Measurements from ENCODE around the gene HLA-DOA.

The HLA-DOA gene

DNA sequence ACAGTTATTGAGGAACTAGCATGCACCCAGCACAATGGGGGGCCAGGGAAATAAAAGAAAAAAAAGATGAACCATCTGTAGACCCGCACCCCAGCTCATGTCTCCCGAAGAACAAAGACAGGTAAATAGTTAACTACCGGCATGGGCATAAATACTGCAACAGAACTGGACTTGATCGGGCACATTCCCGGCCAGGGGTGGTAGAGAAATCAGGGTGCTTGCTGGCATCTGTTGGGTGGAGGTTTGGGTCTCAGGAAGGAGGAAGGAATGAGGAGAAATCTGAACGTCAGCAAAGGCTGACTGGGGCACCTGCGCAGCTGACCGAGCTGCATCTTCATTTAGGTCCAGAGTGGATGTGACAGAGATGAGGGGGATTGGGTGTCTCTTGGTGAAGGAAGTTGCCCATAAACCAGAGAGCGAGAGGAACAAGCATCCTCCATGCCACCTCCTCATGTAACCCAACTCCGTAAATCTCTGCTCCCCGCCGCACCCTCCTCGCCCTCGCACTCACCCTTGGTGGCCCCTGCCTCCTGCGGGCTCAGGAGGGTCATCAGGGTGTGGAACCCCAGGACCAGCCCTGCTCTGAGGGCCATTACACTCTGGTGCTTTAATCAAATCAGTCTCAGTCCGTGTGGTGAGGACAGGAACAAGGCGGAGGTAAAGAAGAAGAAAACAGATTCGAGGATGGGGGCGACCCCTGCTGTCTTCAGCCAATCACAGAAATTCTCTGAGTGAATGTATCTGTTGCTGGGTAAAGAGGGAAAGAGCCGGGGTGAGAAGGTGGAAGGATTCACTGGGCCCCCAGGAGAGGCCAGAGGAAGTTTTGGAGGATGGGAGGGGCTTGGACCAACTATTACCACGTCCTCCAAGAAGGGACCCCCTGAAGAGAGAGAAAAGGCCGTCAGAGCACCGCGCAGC, at the start of gene HLA-DOA:
Gene HLA-DOA, minus strand, starts transcription at position 648 of the 918 bp plus-strand sequence.
- DNase-seq, result peak; percentile 19 to 24

DNA sequence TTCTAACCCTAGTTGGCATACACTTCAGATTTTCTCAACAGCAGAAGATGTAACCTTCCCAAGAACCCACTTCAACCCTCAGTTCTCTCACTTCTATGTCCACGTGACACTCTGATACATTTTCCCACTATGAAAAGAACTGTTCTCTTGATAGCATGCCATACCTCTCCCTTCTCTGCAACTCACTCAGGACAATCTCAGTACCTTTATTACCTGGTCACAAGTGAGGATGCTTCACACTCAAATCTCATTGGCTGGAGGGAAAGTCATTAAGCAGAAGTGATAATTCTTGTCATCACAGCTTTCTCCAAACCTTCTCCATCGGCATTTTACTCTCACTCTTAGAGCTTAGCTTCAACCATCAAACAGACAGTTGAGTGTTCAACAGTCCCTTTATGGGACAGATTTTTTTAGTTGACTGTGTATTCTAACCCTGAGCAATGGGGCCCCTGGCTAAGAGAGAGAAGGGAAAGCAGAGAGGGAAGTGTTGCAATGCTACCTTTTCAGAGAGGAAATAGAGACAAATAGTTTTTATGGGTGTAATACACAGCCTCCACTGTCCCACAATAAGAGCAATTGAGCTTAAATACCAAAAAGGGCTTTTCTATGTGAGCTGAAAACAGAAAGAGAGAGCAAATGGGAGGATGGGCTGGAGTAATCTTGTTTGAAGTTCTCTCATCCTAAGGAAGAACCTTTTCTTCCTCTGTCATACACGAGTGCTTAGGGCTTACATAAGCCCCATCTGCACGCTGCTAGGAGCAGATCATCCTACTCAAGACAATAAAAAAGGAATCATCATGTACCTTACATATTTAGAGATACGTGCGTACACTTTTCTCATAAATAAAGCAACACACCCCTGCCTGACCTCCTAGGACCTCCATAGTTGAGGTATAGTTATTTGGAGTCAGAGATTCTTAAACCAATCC, 48.1 kb upstream of the HLA-DOA start:
- no peak for DNase-seq

DNA sequence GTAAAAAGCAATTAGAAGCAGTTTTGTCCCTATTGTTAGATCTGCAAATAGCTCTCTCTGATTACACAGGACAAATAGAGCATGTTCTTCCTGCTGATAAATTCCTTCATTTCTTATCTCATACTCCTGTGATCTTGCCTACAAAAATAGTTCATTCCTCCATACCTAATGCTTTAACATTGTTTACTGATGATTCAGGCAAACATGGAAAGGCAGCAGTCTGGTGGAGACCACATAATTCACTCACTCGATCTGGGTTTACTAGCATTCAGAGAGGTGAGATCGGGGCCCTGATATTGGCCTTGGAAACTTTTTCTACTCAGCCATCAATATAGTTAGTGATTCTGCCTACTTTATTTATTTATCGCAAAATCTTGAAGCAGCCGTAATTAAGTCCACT, 43.8 kb upstream of the HLA-DOA start:
- no peak for DNase-seq

DNA sequence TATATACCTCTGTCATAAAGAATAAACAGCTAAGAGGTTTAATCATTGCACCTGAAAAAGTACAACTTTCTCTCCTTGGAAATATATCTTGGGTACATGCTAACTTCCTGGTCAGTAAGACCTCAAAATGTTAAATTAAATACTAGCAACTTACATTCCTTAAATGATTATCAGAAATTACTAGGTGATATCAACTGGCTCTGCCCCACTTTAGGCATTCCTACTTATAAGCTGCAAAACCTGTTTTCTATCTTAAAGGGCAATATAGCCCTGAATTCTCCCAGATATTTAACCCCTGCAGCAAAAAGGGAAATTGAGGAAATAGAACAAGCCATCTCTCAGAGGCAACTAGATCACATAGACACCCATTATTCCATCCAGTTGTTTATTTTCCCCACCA, 43.2 kb upstream of the HLA-DOA start:
- DNase-seq, result no peak

DNA sequence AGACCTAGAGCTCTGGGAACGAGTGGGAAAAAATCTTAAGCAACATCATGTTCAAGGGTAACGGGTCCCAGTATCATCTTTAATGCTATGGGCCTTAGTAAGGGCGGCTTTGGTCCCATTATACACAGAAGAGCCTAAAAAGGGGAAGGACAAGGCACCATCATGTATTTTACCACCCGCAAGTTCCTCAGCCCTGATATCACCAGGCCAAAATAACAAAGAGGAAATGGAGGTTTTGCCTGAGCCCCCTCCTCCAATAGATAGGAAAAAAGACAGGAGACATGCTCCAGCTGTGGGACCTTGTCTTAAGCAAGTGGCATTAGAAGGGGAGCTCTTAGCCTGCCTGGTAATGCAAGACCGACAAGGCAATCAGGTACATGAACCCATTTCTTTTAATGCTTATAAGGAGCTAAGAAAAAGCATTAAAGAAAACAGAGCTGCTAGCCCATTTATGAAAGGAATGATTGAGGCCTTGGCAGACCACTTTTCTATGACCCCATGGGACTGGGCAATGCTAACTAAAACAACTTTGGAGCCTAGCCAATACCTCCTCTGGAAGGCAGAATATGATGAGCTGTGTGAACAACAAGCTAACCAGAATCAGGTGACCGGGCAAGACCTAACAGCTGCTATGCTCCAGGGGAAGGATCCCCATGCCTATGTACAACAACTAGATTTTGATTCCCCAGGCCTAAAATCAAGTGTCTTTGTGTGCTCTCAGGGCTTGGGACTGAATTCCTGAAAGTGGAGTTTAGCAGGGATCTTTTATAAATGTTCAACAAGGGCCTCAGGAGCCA, 40.8 kb upstream of the HLA-DOA start:
- no peak for DNase-seq

DNA sequence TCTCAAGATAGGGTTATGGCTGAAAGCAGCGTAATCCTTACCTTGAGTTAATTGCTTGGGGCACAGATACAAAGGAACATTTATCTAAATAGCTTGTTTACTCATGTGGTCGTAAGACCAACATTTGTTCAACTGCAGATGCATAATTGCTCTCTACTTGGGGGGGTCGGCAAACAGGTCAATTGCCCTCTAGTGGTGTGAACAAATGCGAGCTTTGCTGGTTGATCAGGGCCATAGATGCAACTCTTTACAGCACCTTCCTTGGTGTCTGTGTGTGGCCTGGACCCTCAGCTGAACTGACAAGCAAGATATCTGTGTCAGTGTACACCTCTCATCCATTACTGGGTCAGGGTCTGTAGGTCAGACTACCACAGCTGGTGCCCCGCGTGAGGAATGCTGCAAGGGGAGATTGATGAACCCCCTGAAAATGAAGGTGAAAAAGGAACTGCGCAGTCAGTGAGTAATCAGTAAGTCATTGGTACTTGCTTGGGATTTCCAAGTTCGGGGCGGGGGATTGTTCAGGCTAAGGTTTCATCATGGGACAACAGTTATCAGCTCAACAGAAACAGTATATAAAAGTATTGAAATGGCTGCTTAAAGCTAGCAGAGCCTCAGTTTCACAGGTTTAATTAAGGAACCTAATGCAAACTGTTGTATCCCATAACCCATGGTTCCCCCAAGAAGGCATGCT, 40.1 kb upstream of the HLA-DOA start:
- DNase-seq, result no peak

DNA sequence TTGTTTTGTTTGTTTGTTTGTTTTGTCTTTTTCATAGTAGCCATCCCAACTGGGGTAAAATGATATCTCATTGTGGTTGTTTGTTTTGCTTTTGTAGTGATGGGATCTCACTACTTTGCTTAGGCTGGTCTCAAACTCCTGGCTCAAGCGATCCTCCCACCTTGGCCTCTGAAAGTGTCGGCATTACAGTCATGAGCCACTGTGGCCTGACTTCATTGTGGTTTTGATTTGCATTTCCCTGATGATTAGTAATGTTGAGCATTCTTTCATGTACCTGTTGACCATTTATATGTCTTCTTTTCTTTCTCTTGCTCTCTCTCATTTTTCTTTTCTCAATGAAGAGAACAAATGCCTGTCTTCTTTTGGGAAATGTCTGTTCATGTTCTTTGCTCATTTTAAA, 30.8 kb upstream of the HLA-DOA start:
- no peak for DNase-seq

DNA sequence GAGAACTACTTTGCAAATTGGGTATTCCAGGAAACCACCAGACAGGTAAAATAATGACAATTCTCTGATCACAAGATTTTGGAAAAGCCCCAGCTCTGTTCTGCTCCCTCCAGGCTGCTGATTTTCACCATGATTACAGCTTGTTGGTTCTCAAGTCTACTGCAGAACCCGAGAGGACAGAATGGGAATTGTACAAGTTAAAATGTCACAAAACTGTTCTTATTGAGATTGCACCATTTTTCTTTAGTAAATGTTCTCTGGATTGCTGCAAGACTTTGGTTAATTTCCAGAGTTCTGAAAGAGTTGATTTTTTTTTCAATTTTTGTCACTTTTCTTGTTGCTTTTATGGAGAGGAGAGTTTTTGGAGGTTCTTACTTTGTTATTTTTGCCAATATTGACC, 27.1 kb upstream of the HLA-DOA start:
- no peak for DNase-seq

DNA sequence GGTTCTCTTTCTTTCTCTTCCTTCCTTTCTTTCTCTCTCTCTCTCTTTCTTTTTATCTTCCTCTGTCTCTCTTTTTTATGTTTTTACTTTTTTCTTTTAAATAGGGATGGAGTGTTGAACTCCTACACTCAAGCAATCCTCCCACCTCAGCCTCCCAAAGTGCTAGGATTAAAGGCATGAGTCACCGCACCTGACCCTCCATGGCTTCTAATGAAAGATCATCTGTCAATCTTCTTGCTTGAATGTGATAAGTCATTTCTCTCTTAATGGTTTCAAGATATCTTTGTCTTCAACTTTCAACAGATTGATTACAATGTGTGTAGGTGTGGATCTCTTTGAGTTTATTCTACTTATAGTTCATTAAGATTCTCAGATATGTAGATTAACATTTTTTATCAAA, 25.2 kb upstream of the HLA-DOA start:
- no peak for DNase-seq

DNA sequence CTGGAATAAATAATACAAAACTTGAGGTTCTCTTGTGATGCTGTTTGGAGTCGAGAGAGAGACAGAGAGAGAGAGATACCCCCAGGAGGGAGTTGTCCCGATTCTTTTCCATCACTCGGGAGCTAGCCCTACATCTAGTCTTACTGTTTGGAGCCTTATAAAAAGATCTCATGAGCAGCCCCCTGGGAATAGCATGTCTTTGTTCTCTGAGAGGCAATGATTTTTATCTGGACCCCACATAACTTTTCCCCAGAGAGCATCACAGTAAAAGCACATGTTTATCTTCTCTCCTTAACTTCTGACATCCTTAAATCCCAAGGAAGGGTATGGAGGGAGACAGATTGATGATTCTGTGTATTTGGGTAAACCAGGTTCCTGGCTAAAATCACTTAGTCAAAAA, 20.9 kb upstream of the HLA-DOA start:
- DNase-seq, result no peak

DNA sequence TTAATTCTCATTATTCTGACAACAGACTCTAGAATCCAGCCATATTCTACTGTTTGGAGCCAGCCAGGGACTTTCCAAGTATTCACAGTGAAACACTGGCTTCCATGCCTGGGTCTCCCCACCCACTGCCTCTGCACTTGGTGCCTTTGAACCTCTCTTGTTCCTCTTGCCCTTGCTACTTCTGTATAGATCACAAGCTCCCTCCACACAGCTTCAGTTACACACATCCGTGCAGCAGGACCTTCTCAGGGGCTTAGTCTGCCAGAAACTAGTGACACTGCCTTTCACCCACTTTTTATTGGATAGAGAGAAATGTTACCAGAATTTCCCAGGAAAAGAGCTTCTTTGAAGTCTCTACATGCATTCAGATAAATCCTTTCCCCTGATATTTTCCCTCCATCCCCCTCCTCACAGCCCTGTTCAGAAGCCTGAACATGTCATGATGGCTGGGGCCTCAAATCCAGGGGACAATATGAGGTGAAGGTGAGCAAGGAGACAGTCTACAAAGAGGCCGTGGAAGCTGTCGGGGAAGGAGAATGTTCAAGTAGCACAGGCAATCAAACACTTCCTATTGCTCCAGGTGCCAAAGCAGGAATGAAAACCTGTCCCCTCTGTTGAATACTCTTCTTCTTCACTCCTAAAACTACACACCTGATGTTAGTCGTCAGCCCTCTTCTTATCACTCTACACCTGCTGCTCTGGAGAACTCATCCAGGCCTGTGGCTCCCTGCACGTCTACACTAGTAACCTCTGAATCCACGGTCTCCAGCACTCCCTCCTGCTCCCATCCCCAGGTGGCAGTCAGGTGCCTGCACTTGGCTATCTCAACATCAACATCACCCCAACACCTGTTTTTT, 20.2 kb upstream of the HLA-DOA start:
- no peak for DNase-seq

DNA sequence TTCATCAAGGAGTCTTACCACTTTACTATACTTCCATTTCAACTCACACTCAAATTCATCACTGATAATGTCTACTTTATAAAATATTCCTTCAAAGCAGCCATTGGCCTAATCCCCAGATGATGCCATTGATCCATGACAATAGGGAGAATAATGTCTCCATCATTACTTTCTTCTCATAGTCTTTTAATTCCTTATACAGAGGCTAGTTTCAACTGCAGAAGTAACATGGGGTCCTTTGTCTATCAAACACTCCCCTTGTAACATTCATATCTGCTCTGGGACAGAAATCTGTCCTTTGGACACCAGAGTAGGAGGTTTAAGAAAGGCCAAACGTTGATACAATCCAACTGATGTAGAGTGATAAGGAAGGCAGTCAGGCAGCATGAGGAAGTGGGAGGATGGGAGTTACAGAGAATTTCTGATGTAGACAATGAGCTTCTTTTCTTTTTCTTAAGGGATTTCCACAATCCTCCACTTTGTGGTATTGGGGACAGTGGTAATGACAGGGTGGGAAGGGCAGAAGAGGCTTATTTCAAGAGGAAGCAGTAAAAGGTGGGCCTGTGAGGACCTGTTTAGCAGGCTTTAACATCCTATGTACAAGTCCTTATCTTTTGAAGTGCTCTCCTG, 18.9 kb upstream of the HLA-DOA start:
- DNase-seq, result no peak

DNA sequence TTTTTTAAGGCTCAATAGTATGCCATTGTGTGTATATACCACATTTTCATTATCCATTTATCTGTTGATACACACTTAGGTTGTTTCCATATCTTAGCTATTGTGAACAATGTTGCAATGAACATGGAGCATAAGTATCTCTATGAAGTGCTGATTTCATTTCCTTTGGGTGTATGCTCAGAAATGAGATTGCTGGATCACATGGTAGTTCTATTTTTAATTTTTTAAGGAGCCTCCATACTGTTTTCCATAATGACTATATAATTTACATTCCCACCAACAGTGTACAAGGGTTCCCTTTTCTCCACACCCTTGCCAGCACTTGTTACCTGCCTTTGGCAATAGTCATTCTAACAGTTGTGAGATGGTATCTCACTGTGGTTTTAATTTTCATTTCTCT, 15.1 kb upstream of the HLA-DOA start:
- no peak for DNase-seq

DNA sequence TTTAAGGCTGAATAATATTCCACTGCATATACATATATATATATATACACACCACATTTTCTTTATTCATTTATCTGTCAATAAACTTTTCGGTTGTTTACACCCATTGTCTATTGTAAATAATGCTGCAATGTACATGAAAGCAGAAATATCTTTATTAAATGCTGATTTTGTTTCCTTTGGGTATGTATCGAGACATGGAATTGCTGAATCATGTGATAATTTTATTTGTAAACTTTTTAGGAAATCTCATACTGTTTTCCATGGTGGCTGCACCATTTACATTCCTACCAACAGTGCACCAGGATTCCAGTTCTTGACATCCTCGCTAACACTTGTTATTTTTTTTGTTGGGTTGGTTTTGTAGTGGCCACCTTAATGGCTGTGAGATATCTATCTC, 14.1 kb upstream of the HLA-DOA start:
- no peak for DNase-seq

DNA sequence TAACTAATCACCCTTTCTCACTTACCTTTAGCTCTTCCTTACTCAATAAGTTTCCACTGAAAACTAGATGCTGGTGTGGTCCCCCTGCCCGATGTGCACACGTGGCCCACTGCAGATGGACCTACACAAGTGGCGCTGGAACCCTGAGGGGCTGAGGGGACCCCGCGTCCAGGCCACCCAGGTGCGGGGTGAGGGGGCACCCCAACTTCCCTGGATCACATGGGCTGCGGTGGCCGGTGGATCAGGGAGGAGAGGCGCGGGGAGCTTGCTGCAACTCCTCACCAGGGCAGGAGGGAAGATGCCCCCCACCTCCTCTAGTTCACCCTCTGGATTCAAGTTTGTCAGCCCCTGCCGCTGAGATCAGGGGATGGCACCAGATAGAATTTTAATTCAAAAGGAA, 12.5 kb upstream of the HLA-DOA start:
- DNase-seq, result no peak

DNA sequence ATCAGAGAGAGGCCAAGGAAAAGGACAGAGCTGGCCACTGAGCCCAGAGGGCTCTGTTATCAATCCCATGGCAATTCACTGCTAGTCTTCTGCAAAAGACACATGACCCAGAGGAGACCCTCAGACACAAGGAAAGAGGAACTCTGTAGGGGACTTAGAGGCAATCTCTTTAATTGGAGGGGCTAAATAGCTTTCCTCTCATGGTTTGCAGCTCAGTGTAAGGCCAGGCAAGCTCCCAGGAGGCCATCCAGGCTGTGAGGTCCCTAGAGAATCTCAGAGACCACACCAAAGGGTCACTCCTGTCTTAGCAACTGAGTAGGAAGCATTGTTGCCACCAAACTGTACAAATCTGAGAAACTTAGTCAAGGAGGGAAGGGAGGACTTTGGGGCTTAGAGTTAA, 10.0 kb upstream of the HLA-DOA start:
- DNase-seq, result no peak

DNA sequence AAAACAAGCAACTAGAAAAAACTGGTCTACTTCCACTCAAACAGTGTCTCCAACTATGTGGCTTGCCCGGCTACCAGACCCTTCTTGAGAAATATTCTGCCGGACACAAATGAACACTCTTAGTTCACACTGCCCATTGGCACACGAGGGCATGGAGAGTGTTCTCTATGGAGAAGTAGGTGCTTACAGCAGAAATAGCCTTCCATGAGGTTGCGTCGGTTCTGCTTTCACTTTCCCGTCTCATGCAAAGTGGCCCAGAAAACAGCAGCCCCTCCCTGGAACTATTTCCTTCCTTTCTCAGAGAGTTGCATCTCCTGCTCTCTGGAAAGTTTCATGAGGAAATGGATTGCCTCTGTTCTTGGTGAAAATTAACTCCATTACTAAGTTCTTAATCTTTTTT, 9.5 kb upstream of the HLA-DOA start:
- peak in 1 of 2 donors; percentile 46 for DNase-seq

DNA sequence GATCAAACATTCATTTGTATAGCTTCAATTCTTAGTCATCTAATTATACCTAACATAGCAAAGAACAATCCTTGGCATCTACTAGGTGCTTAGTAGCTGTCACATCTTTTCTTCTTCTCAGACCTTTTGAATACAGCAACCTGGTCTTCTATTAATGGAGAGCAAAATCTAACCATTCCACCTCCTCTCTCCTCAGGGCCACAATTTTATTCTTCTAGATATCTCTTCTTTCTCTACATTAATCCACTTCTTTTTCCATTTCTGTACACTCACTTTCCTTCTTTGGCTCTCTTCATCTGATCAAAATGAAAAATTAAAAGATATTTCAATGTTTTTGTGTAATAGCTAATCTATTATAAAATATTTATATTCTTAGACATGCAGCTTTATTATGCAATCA, 9.0 kb upstream of the HLA-DOA start:
- no peak for DNase-seq

DNA sequence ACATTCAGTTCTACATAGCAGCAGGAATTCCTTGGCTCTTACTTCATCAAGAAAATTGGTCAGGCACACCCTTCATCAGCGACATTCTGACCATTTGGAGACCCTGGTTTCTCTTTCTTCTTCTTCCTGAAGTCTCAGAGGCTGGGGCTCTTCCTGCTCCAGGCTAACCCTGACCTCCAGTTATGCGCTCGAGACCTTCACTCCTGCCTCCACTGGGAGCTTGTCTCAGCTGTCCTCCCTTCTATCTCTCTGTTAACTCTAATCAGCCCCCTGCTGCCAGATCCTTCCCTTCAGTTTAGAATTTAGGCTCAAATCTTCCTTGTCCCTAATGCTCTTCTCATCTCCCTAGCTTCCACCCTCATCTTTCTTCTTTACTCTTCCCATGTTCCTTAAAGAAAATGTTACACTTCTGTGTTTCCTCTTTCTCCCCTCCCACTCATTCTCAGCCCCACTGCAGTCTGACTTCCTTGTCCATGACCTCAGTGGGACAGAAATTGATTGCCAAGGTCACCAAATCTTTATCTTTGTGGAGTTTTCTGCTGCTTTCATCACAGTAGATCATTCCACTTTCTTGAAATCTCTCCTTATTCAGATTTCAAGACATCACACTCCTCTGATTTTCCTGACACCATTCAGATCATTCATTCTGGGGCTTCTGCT, 8.4 kb upstream of the HLA-DOA start:
- DNase-seq, result no peak

DNA sequence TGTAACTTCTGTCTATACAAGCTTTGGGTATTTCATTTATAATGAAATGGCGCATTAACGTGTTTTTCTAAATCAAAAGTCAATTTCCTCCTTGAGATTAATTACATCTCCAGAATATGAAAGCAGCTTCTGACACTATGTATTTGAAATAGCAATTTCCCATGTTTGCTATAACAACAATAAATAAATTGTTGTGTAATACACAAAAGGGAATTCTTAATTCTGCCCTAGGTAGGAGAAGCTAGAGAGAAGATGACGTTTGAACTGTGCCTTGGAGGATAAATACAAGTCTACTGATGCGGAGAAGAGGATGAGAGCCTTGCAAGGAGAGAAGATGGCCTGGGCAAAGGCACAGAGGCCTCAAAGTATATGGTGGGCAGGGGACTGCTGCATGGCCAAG, 7.6 kb upstream of the HLA-DOA start:
- no peak for DNase-seq

Data from activated CD4-positive, alpha-beta T cell treated with anti-CD3 and anti-CD28 coated beads for 4 hours (primary cell).